HepG2 (cell line): ENCODE measurements around the gene CCNB1IP1. TPM values are rescaled to one million over a fixed set of nuclear protein-coding genes. Genes with fewer than 3 reads are reported as not detected.

Source experiments
- AKAP8 ChIP-seq: sonication (generic); formaldehyde crosslinking; IDR thresholded peaks from 2 replicates; pipeline ENCODE4 v1.5.1; 2020; ENCODE audit warnings: mild to moderate bottlenecking, missing genetic modification reagents
- BHLHE40 ChIP-seq: IDR thresholded peaks from 2 replicates; pipeline ENCODE4 v1.6.1; 2011; ENCODE audit warnings: low read length, improper control_type of control experiment
- CREB3 ChIP-seq: sonication (generic); formaldehyde crosslinking; IDR thresholded peaks from 2 replicates; pipeline ENCODE4 v1.5.0; 2020; ENCODE audit warnings: missing genetic modification reagents
- DR1 ChIP-seq: sonication (generic); formaldehyde crosslinking; IDR thresholded peaks from 2 replicates; pipeline ENCODE4 v1.8.0; 2021; ENCODE audit warnings: mild to moderate bottlenecking, missing genetic modification reagents, inconsistent platforms
- FIP1L1 ChIP-seq: fragments of 200-400 bp; formaldehyde crosslinking; IDR thresholded peaks from 2 replicates; pipeline ENCODE4 v1.6.1; 2018; ENCODE audit warnings: low read depth, mild to moderate bottlenecking, low read length, moderate library complexity, borderline replicate concordance; ENCODE audit not compliant: insufficient read depth
- FOXM1 ChIP-seq: sonication (generic); formaldehyde crosslinking; IDR thresholded peaks from 2 replicates; pipeline ENCODE4 v1.5.0; 2020; ENCODE audit warnings: missing genetic modification reagents
- MAZ ChIP-seq, 2 experiments: sonication (generic) in 1 of 2; formaldehyde crosslinking in 1 of 2; IDR thresholded peaks; 2 replicates each; pipeline versions ENCODE4 v1.5.0 to v1.6.1; 2012 to 2020; ENCODE audit warnings: low read depth in 2 of 2, mild to moderate bottlenecking in 2 of 2, borderline replicate concordance in 1 of 2, improper control_type of control experiment in 1 of 2, low read length in 1 of 2, missing genetic modification reagents in 1 of 2, moderate library complexity in 1 of 2
- NAIF1 ChIP-seq: sonication (generic); formaldehyde crosslinking; IDR thresholded peaks from 2 replicates; pipeline ENCODE4 v1.5.0; 2020; ENCODE audit warnings: mild to moderate bottlenecking, missing genetic modification reagents, borderline replicate concordance
- PHF21A ChIP-seq: sonication (generic); formaldehyde crosslinking; IDR thresholded peaks from 2 replicates; pipeline ENCODE4 v1.5.0; 2020; ENCODE audit warnings: mild to moderate bottlenecking, missing genetic modification reagents
- PITX1 ChIP-seq: sonication (generic); formaldehyde crosslinking; IDR thresholded peaks from 2 replicates; pipeline ENCODE4 v1.5.1; 2020; ENCODE audit warnings: mild to moderate bottlenecking, missing genetic modification reagents
- RBFOX2 ChIP-seq: fragments of 200-400 bp; formaldehyde crosslinking; IDR thresholded peaks from 2 replicates; pipeline ENCODE4 v1.6.1; 2017; ENCODE audit warnings: low read depth, mild to moderate bottlenecking, low read length
- SIN3B ChIP-seq: fragments of 150-350 bp; IDR thresholded peaks from 2 replicates; pipeline ENCODE4 v1.6.1; 2014; ENCODE audit warnings: low read length
- SMAD1 ChIP-seq: sonication (generic); formaldehyde crosslinking; IDR thresholded peaks from 2 replicates; pipeline ENCODE4 v1.4.0; 2020; ENCODE audit warnings: missing genetic modification reagents, low read depth, mild to moderate bottlenecking, borderline replicate concordance
- SMAD9 ChIP-seq: sonication (generic); formaldehyde crosslinking; IDR thresholded peaks from 2 replicates; pipeline ENCODE4 v1.5.1; 2020; ENCODE audit warnings: mild to moderate bottlenecking, missing genetic modification reagents
- YEATS2 ChIP-seq: sonication (generic); formaldehyde crosslinking; IDR thresholded peaks from 2 replicates; pipeline ENCODE4 v1.4.0; 2020; ENCODE audit warnings: missing genetic modification reagents, borderline replicate concordance
- YY1 ChIP-seq: IDR thresholded peaks from 2 replicates; pipeline ENCODE4 v1.6.1; 2011; ENCODE audit warnings: low read length, low read depth, moderate library complexity, mild to moderate bottlenecking; ENCODE audit not compliant: insufficient read depth, insufficient replicate concordance
- ZBTB10 ChIP-seq: sonication (generic); formaldehyde crosslinking; IDR thresholded peaks from 2 replicates; pipeline ENCODE4 v1.4.0; 2020; ENCODE audit warnings: missing genetic modification reagents, borderline replicate concordance
- ZFP62 ChIP-seq: sonication (generic); formaldehyde crosslinking; IDR thresholded peaks from 2 replicates; pipeline ENCODE4 v1.4.0; 2020; ENCODE audit warnings: missing genetic modification reagents
- ZFX ChIP-seq: sonication (generic); formaldehyde crosslinking; IDR thresholded peaks from 2 replicates; pipeline ENCODE4 v1.4.0; 2020; ENCODE audit warnings: mild to moderate bottlenecking, low read depth, missing genetic modification reagents, moderate library complexity
- ZNF383 ChIP-seq: sonication (generic); formaldehyde crosslinking; IDR thresholded peaks from 2 replicates; pipeline ENCODE4 v1.4.0; 2020; ENCODE audit warnings: missing genetic modification reagents, mild to moderate bottlenecking, borderline replicate concordance
- ZNF543 ChIP-seq: sonication (generic); formaldehyde crosslinking; IDR thresholded peaks from 2 replicates; pipeline ENCODE4 v1.4.0; 2020; ENCODE audit warnings: mild to moderate bottlenecking, missing genetic modification reagents
- ZNF609 ChIP-seq: sonication (generic); formaldehyde crosslinking; IDR thresholded peaks from 2 replicates; pipeline ENCODE4 v1.4.0; 2020; ENCODE audit warnings: mild to moderate bottlenecking, missing genetic modification reagents, borderline replicate concordance
- polyA plus RNA-seq, 8 experiments: library from polyadenylated mRNA; depleted of rRNA in 3 of 8; stranded (reverse) in 7 of 8; unstranded in 1 of 8; fragments of >200 nt; fragmentation: Illumina TruSeq in 4 of 8; extraction: Trizol in 4 of 8; gene quantifications; 2 replicates each; pipeline versions ENCODE4 v1.2.1 to v1.2.3, GENCODE V29; 2011 to 2016; ENCODE audit warnings: low read depth in 4 of 8, missing spikeins in 1 of 8, mixed read lengths in 1 of 8; ENCODE audit not compliant: insufficient read depth in 1 of 8
- total RNA-seq, 5 experiments: library from RNA; depleted of rRNA; stranded (reverse); fragments of >200 nt; fragmentation: Illumina TruSeq; extraction: Trizol; gene quantifications; 2 replicates each; pipeline ENCODE4 v1.2.3, GENCODE V29; 2016; ENCODE audit warnings: low read depth in 1 of 5

Gene CCNB1IP1
- total and polyA plus RNA-seq, 2 of the 13 experiments (the other 11 are each of a cell fraction or from before 2014, with no cell fraction given), result 98.3 to 125 TPM

- no peak for TF ChIP-seq ZNF383 (CRISPR knock-in tag)
- TF ChIP-seq ZFP62 (CRISPR knock-in tag), result no peak
- no peak for TF ChIP-seq FIP1L1
- TF ChIP-seq PHF21A (CRISPR knock-in tag), result no peak
- TF ChIP-seq ZFX (CRISPR knock-in tag), result peak; percentile 89
- no peak for TF ChIP-seq NAIF1
- no peak for TF ChIP-seq ZBTB10 (CRISPR knock-in tag)
- peak; percentile 45; the same call in 1 of the 2 replicates for TF ChIP-seq YEATS2 (CRISPR knock-in tag)
- no peak for TF ChIP-seq ZNF543 (CRISPR knock-in tag)
- no peak for TF ChIP-seq ZNF609 (CRISPR knock-in tag)
- no peak for TF ChIP-seq MAZ (IDR thresholded peaks at IDR 0.05; ENCODE audit: borderline replicate concordance, low read depth, low read length)
- peak; percentile 54; the same call in 1 of the 2 replicates for TF ChIP-seq MAZ (CRISPR knock-in tag; IDR thresholded peaks at IDR 0.05; ENCODE audit: low read depth)
- peak; percentile 81 for TF ChIP-seq BHLHE40
- TF ChIP-seq PITX1, result peak; percentile 62; the same call in 1 of the 2 replicates
- no peak for TF ChIP-seq SMAD9
- TF ChIP-seq FOXM1 (CRISPR knock-in tag), result no peak
- TF ChIP-seq YY1, result peak; percentile 52
- peak; percentile 32; the same call in 1 of the 2 replicates for TF ChIP-seq AKAP8 (CRISPR knock-in tag)
- 0 out of 2 replicates have a peak, but pooled peaks have one; percentile 30 for TF ChIP-seq RBFOX2
- TF ChIP-seq SMAD1 (CRISPR knock-in tag), result peak; percentile 80
- TF ChIP-seq DR1 (CRISPR knock-in tag), result no peak
- TF ChIP-seq SIN3B, result no peak
- TF ChIP-seq CREB3 (CRISPR knock-in tag), result no peak
Observed at GRCh38 chr14:20376071-20376588, 43.1 kb upstream of the CCNB1IP1 start (continued).
